ENCODE measurements around the gene WDFY3. TPM values are rescaled to one million over a fixed set of nuclear protein-coding genes. Genes with fewer than 3 reads are reported as not detected.

The WDFY3 gene
- total and polyA plus RNA-seq, 2 of the 13 experiments (the other 11 are each of a cell fraction or from before 2014, with no cell fraction given) = 16.7 to 24.5 TPM

DNA sequence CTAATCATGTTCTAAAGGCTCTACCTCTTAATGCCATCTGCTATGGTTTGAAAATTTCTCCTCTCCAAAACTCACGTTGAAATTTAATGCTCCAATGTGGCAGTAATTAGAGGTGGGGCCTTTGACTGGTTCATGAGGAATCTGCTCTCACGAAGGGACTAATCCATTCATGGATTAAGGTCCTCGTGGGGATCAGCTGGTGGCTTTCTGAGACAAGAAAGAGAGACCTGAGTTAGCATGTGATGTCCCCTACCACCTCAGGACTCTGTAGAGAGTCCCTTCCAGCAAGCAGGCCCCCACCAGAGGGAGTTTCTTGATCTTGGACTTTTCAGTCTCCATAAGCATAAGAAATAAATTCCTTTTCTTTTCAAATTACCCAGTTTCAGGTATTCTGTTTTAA, 65.3 kb downstream of the WDFY3 start:
- H3K27ac ChIP-seq (ENCODE audit: extremely low read length, insufficient read depth, low read length) = no peak overlapping the region
- no peaks in the 10 kb centered on the region; a peak in 4 of 5 replicates for H3K36me3 ChIP-seq (replicated peaks in 1 of 2; ENCODE audit: control insufficient read depth in 1 of 2, insufficient read depth in 2 of 2, low read length in 2 of 2)
- TF ChIP-seq SOX6 (IDR thresholded peaks at IDR 0.05) = no peak
- no peak for TF ChIP-seq SOX6 (CRISPR knock-in tag; IDR thresholded peaks at IDR 0.05)
- TF ChIP-seq, protein P1, sequence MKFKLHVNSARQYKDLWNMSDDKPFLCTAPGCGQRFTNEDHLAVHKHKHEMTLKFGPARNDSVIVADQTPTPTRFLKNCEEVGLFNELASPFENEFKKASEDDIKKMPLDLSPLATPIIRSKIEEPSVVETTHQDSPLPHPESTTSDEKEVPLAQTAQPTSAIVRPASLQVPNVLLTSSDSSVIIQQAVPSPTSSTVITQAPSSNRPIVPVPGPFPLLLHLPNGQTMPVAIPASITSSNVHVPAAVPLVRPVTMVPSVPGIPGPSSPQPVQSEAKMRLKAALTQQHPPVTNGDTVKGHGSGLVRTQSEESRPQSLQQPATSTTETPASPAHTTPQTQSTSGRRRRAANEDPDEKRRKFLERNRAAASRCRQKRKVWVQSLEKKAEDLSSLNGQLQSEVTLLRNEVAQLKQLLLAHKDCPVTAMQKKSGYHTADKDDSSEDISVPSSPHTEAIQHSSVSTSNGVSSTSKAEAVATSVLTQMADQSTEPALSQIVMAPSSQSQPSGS (CRISPR knock-in tag; IDR thresholded peaks at IDR 0.05) = no peak
- TF ChIP-seq ZNF557 (CRISPR knock-in tag; IDR thresholded peaks at IDR 0.05) = no peak
- TF ChIP-seq, protein P2, sequence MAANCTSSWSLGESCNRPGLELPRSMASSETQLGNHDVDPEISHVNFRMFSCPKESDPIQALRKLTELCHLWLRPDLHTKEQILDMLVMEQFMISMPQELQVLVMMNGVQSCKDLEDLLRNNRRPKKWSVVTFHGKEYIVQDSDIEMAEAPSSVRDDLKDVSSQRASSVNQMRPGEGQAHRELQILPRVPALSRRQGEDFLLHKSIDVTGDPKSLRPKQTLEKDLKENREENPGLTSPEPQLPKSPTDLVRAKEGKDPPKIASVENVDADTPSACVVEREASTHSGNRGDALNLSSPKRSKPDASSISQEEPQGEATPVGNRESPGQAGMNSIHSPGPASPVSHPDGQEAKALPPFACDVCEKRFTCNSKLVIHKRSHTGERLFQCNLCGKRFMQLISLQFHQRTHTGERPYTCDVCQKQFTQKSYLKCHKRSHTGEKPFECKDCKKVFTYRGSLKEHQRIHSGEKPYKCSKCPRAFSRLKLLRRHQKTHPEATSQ (CRISPR knock-in tag; IDR thresholded peaks at IDR 0.05; ENCODE audit: borderline replicate concordance) = no peak
- no peak for DNase-seq (ENCODE audit: low spot score)
- no peaks in the 10 kb centered on the region for H3K27me3 ChIP-seq (ENCODE audit: control insufficient read depth in 1 of 2, insufficient read depth in 2 of 2, low read length in 2 of 2)
- 93% methylated on average over 3 of the region's 3 CpGs for WGBS (ENCODE audit: low lambda C conversion rate)
- no peaks in the 10 kb centered on the region for H3K79me2 ChIP-seq (ENCODE audit: insufficient read depth, low read length)
- no peak for FAIRE-seq
- H3K9me3 ChIP-seq (ENCODE audit: low read length) = no peaks in the 10 kb centered on the region
- no peak for ATAC-seq
- H3K9ac ChIP-seq (ENCODE audit: insufficient read depth, low read depth, low read length) = no peak overlapping the region
- H3K4me2 ChIP-seq (ENCODE audit: low read depth, low read length) = no peak overlapping the region
- no peak overlapping the region for H2AFZ ChIP-seq (ENCODE audit: low read length)
- in situ Hi-C loops (cut with HindIII; ENCODE audit: extremely low pct_ligation_motif_present, low pct_unique_long_range_greater_than_20kb) = no loop called here
- intact Hi-C loops (cut with micrococcal nuclease; ENCODE audit: unreplicated experiment) = no loop called here
- ChIA-PET POLR2A (no interaction called here), CTCF (ENCODE audit: low intra/inter-chr PET ratio, low total read pairs) (no interaction called here)
- H3K4me1 ChIP-seq (ENCODE audit: insufficient read depth, low read length) = no peaks in the 10 kb centered on the region
- no peaks in the 10 kb centered on the region for H4K20me1 ChIP-seq (ENCODE audit: insufficient read depth, low read length)
- no TSS peak for BruUV-seq (replicated peaks)
- no peak overlapping the region for H3K4me3 ChIP-seq (replicated peaks in 1 of 3; ENCODE audit: insufficient read depth in 1 of 3, low read depth in 2 of 3, low read length in 3 of 3)

DNA sequence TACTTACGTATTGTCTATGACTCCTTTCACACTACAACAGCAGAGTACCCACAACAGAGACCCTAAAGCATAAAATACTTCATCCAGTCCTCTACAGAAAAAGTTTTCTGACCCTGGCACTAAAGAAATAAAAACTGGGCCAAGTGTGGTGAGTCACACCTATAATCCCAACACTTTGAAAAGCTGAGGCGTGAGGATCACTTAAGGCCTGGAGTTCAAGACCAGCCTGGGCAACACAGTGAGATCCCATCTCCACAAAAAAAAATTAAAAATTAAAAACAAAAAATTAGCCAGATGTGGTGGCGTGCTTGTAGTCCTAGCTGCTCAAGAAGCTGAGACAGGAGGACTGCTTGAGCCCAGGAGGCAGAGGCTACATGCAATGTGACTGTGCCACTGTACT, 66.9 kb downstream of the WDFY3 start:
- H4K20me1 ChIP-seq (ENCODE audit: insufficient read depth, low read length) = no peaks in the 10 kb centered on the region
- no peak overlapping the region for H3K4me3 ChIP-seq (replicated peaks in 1 of 3; ENCODE audit: insufficient read depth in 1 of 3, low read depth in 2 of 3, low read length in 3 of 3)
- no peak overlapping the region for H3K9ac ChIP-seq (ENCODE audit: insufficient read depth, low read depth, low read length)
- BruUV-seq (replicated peaks) = no TSS peak
- FAIRE-seq (no peak), DNase-seq (ENCODE audit: low spot score) (no peak), ATAC-seq (no peak)
- H3K4me2 ChIP-seq (ENCODE audit: low read depth, low read length) = no peak overlapping the region
- POLR2A ChIA-PET = no interaction called here
- 98% methylated on average over 3 of the region's 3 CpGs for WGBS (ENCODE audit: low lambda C conversion rate)
- no peaks in the 10 kb centered on the region for H3K79me2 ChIP-seq (ENCODE audit: insufficient read depth, low read length)
- H3K4me1 ChIP-seq (ENCODE audit: insufficient read depth, low read length) = no peaks in the 10 kb centered on the region
- intact Hi-C loops (cut with micrococcal nuclease; ENCODE audit: unreplicated experiment) (no loop called here), in situ Hi-C loops (cut with HindIII; ENCODE audit: extremely low pct_ligation_motif_present, low pct_unique_long_range_greater_than_20kb) (no loop called here)
- no peaks in the 10 kb centered on the region for H3K9me3 ChIP-seq (ENCODE audit: low read length)
- no peak overlapping the region for H2AFZ ChIP-seq (ENCODE audit: low read length)
- H3K36me3 ChIP-seq (replicated peaks in 1 of 2; ENCODE audit: control insufficient read depth in 1 of 2, insufficient read depth in 2 of 2, low read length in 2 of 2) = peaks cover 0 to 4% of the 10 kb centered on the region in 2 experiments; a peak in 4 of 5 replicates
- CTCF ChIA-PET (ENCODE audit: low intra/inter-chr PET ratio, low total read pairs) = no interaction called here
- no peaks in the 10 kb centered on the region for H3K27me3 ChIP-seq (ENCODE audit: control insufficient read depth in 1 of 2, insufficient read depth in 2 of 2, low read length in 2 of 2)
- H3K27ac ChIP-seq (ENCODE audit: extremely low read length, insufficient read depth, low read length) = no peak overlapping the region
- TF ChIP-seq, protein P3, sequence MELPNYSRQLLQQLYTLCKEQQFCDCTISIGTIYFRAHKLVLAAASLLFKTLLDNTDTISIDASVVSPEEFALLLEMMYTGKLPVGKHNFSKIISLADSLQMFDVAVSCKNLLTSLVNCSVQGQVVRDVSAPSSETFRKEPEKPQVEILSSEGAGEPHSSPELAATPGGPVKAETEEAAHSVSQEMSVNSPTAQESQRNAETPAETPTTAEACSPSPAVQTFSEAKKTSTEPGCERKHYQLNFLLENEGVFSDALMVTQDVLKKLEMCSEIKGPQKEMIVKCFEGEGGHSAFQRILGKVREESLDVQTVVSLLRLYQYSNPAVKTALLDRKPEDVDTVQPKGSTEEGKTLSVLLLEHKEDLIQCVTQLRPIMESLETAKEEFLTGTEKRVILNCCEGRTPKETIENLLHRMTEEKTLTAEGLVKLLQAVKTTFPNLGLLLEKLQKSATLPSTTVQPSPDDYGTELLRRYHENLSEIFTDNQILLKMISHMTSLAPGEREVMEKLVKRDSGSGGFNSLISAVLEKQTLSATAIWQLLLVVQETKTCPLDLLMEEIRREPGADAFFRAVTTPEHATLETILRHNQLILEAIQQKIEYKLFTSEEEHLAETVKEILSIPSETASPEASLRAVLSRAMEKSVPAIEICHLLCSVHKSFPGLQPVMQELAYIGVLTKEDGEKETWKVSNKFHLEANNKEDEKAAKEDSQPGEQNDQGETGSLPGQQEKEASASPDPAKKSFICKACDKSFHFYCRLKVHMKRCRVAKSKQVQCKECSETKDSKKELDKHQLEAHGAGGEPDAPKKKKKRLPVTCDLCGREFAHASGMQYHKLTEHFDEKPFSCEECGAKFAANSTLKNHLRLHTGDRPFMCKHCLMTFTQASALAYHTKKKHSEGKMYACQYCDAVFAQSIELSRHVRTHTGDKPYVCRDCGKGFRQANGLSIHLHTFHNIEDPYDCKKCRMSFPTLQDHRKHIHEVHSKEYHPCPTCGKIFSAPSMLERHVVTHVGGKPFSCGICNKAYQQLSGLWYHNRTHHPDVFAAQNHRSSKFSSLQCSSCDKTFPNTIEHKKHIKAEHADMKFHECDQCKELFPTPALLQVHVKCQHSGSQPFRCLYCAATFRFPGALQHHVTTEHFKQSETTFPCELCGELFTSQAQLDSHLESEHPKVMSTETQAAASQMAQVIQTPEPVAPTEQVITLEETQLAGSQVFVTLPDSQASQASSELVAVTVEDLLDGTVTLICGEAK (IDR thresholded peaks at IDR 0.05) = peak; percentile 45; the same call in 1 of the 2 replicates
- TF ChIP-seq, protein P3 (CRISPR knock-in tag; IDR thresholded peaks at IDR 0.05) = no peak; the same call in 1 of the 2 replicates
